IMR-90 (cell line): ENCODE measurements around the gene TNF. TPM values are rescaled to one million over a fixed set of nuclear protein-coding genes. Genes with fewer than 3 reads are reported as not detected.
A peak's percentile ranks its signal among the peaks of the same experiment; 100 is the strongest.

Experiments used
- ATAC-seq: fragments of 200-7000 bp; cut with Tn5 transposase; 2 replicates; pipeline ENCODE4 v1.9.1; 2020; ENCODE audit warnings: low read depth, mild to moderate bottlenecking, moderate library complexity
- BruUV-seq: library from RNA; stranded (reverse); fragments of 400-500 nt; replicated peaks from 2 replicates; lab custom pipeline; 2021; lab: Mats Ljungman, UMichigan
- CTCF ChIA-PET: fragments of 300-600 bp; formaldehyde crosslinking; extraction: SDS; loops from one replicate; lab custom pipeline; 2021; ENCODE audit warnings: antibody characterized with exemption; lab: Yijun Ruan, JAX
- POLR2A ChIA-PET: fragments of 300-600 bp; sonication (Branson Sonifier 250); formaldehyde crosslinking; loops from one replicate; lab custom pipeline; 2022; ENCODE audit warnings: antibody characterized with exemption; ENCODE audit not compliant: unreplicated experiment; lab: Charles Lee
- DNase-seq: peaks from one replicate; pipeline ENCODE4 v3.0.0; 2013
- H2AFZ ChIP-seq: replicated peaks from 2 replicates; pipeline ENCODE3; 2013; ENCODE audit warnings: low read length, mild to moderate bottlenecking; ENCODE audit not compliant: poor library complexity
- H2AK5ac ChIP-seq: 2 replicates; pipeline ENCODE4 v1.6.1; 2013; ENCODE audit warnings: low read depth, low read length, inconsistent platforms
- H2AK9ac ChIP-seq: replicated peaks from 2 replicates; pipeline ENCODE3; 2013; ENCODE audit warnings: mild to moderate bottlenecking, low read depth, low read length, moderate library complexity; ENCODE audit not compliant: poor library complexity
- H2BK120ac ChIP-seq: 2 replicates; pipeline ENCODE4 v1.6.1; 2013; ENCODE audit warnings: low read depth, low read length, inconsistent platforms
- H2BK15ac ChIP-seq: 3 replicates; pipeline ENCODE4 v1.6.1; 2013; ENCODE audit warnings: low read depth, low read length, inconsistent platforms
- H2BK20ac ChIP-seq: 2 replicates; pipeline ENCODE4 v1.6.1; 2013; ENCODE audit warnings: low read depth, mild to moderate bottlenecking, inconsistent platforms, low read length, moderate library complexity
- H2BK5ac ChIP-seq: 2 replicates; pipeline ENCODE4 v1.6.1; 2013; ENCODE audit warnings: mild to moderate bottlenecking, low read depth, low read length, inconsistent platforms; ENCODE audit not compliant: poor library complexity, severe bottlenecking
- H3K14ac ChIP-seq: replicated peaks from 2 replicates; pipeline ENCODE4 v1.6.1; 2013; ENCODE audit warnings: low read depth, low read length, inconsistent platforms
- H3K18ac ChIP-seq: 2 replicates; pipeline ENCODE4 v1.6.1; 2013; ENCODE audit warnings: low read depth, low read length, control low read depth
- H3K23ac ChIP-seq: 2 replicates; pipeline ENCODE4 v1.6.1; 2013; ENCODE audit warnings: low read depth, low read length, inconsistent platforms
- H3K27ac ChIP-seq: 2 replicates; pipeline ENCODE4 v1.5.1; 2013; ENCODE audit warnings: mild to moderate bottlenecking, control low read depth, low read length; ENCODE audit not compliant: insufficient read depth
- H3K27me3 ChIP-seq: 2 replicates; pipeline ENCODE4 v1.6.1; 2013; ENCODE audit warnings: low read length; ENCODE audit not compliant: control insufficient read depth, insufficient read depth
- H3K36me3 ChIP-seq: 2 replicates; pipeline ENCODE4 v1.6.1; 2013; ENCODE audit warnings: low read length, mixed read lengths; ENCODE audit not compliant: control insufficient read depth, insufficient read depth
- H3K4ac ChIP-seq: 2 replicates; pipeline ENCODE4 v1.6.1; 2013; ENCODE audit warnings: low read depth, low read length, inconsistent platforms
- H3K4me1 ChIP-seq: 2 replicates; pipeline ENCODE4 v1.6.1; 2013; ENCODE audit warnings: low read length, mixed read lengths; ENCODE audit not compliant: control insufficient read depth, insufficient read depth
- H3K4me2 ChIP-seq: 2 replicates; pipeline ENCODE4 v1.6.1; 2013; ENCODE audit warnings: low read depth, mild to moderate bottlenecking, control low read depth, low read length, moderate library complexity
- H3K4me3 ChIP-seq: 2 replicates; pipeline ENCODE4 v1.5.1; 2013; ENCODE audit warnings: low read depth, mild to moderate bottlenecking, control low read depth, low read length, moderate library complexity; ENCODE audit not compliant: insufficient read depth
- H3K56ac ChIP-seq: 2 replicates; pipeline ENCODE4 v1.6.1; 2013; ENCODE audit warnings: low read length, inconsistent platforms; ENCODE audit not compliant: insufficient read depth; ENCODE audit errors: extremely low read depth
- H3K79me1 ChIP-seq, 2 experiments: 2 replicates each; pipeline ENCODE4 v1.6.1; 2013; ENCODE audit warnings: low read length in 2 of 2, inconsistent platforms in 1 of 2, low read depth in 1 of 2
- H3K9ac ChIP-seq: 2 replicates; pipeline ENCODE4 v1.6.1; 2013; ENCODE audit warnings: low read depth, low read length, control low read depth
- H3K9me1 ChIP-seq: 2 replicates; pipeline ENCODE4 v1.6.1; 2013; ENCODE audit warnings: low read length, inconsistent platforms; ENCODE audit not compliant: insufficient read depth
- H3K9me3 ChIP-seq: 2 replicates; pipeline ENCODE4 v1.6.1; 2013; ENCODE audit warnings: low read length; ENCODE audit not compliant: control insufficient read depth, insufficient read depth
- H4K20me1 ChIP-seq: 2 replicates; pipeline ENCODE4 v1.6.1; 2013; ENCODE audit warnings: low read length, inconsistent platforms; ENCODE audit not compliant: insufficient read depth
- H4K5ac ChIP-seq: 2 replicates; pipeline ENCODE4 v1.6.1; 2013; ENCODE audit warnings: mild to moderate bottlenecking, low read depth, low read length, control low read depth
- H4K8ac ChIP-seq, 2 experiments: 2 replicates each; pipeline ENCODE4 v1.6.1; 2013; ENCODE audit warnings: low read depth in 2 of 2, low read length in 2 of 2, control low read depth in 1 of 2, inconsistent platforms in 1 of 2
- H4K91ac ChIP-seq: 2 replicates; pipeline ENCODE4 v1.6.1; 2013; ENCODE audit warnings: low read depth, low read length, inconsistent platforms; ENCODE audit not compliant: insufficient read depth
- BHLHE40 ChIP-seq: fragments of 150-350 bp; IDR thresholded peaks from 2 replicates; pipeline ENCODE4 v1.6.1; 2016; ENCODE audit warnings: mild to moderate bottlenecking, low read depth, low read length
- CEBPB ChIP-seq: IDR thresholded peaks from 2 replicates; pipeline ENCODE4 v1.6.1; 2012; ENCODE audit warnings: low read depth, low read length, improper control_type of control experiment
- CHD1 ChIP-seq: IDR thresholded peaks from 2 replicates; pipeline ENCODE4 v1.6.1; 2012; ENCODE audit warnings: low read depth, low read length, improper control_type of control experiment
- ELK1 ChIP-seq: fragments of 150-350 bp; IDR thresholded peaks from 2 replicates; pipeline ENCODE4 v1.6.1; 2016; ENCODE audit warnings: low read depth, mild to moderate bottlenecking, low read length, moderate library complexity, borderline replicate concordance
- MAFK ChIP-seq: IDR thresholded peaks from 2 replicates; pipeline ENCODE4 v1.6.1; 2012; ENCODE audit warnings: low read depth, low read length, improper control_type of control experiment
- MXI1 ChIP-seq: IDR thresholded peaks from 2 replicates; pipeline ENCODE4 v1.6.1; 2012; ENCODE audit warnings: low read depth, mild to moderate bottlenecking, low read length, moderate library complexity, borderline replicate concordance
- POLR2A ChIP-seq: IDR thresholded peaks from 2 replicates; pipeline ENCODE4 v1.6.1; 2012; ENCODE audit warnings: mild to moderate bottlenecking, low read depth, low read length
- RCOR1 ChIP-seq: IDR thresholded peaks from 2 replicates; pipeline ENCODE4 v1.6.1; 2012; ENCODE audit warnings: mild to moderate bottlenecking, low read length, improper control_type of control experiment; ENCODE audit not compliant: insufficient replicate concordance
- RFX5 ChIP-seq: IDR thresholded peaks from 2 replicates; pipeline ENCODE4 v1.8.0; 2012; ENCODE audit warnings: low read depth, mild to moderate bottlenecking, low read length, moderate library complexity
- WGBS, 2 experiments: methylation state at CpG; one replicate each; pipeline versions ENCODE4 v1.1.5 to v1.1.7; 2013; ENCODE audit warnings: missing lambda C conversion rate in 2 of 2; ENCODE audit not compliant: insufficient read length in 1 of 2; ENCODE audit errors: extremely low coverage in 2 of 2; 5-methylcytosine and 5-hydroxymethylcytosine counted together
- dilution Hi-C: fragments of 300-500 bp; cut with HindIII; formaldehyde crosslinking; loops from one replicate; pipeline ENCODE4 v1.14.3; 2018; ENCODE audit warnings: low sequenced_read_pairs; ENCODE audit not compliant: unreplicated experiment
- in situ Hi-C: fragments of 300-500 bp; cut with MboI; formaldehyde crosslinking; loops from 3 replicates; pipeline ENCODE4 v1.14.3; 2019; ENCODE audit warnings: low sequenced_read_pairs, inconsistent platforms, mixed read lengths
- intact Hi-C: fragments of 100-400 bp; cut with micrococcal nuclease; formaldehyde crosslinking; loops from 2 replicates; pipeline ENCODE4 v1.10.0; 2022
- polyA plus RNA-seq, 3 experiments: library from polyadenylated mRNA; depleted of rRNA; stranded (reverse); fragments of >200 nt; gene quantifications; 2 replicates each; pipeline ENCODE4 v1.2.3, GENCODE V29; 2012; ENCODE audit warnings: low replicate concordance in 1 of 3
- total RNA-seq: library from RNA; depleted of rRNA; stranded (reverse); fragments of >200 nt; gene quantifications from 2 replicates; pipeline ENCODE4 v1.2.3, GENCODE V29; 2012

TNF gene
- total and polyA plus RNA-seq, 2 of the 4 experiments (the other 2 are of a cell fraction): not detected

GRCh38 chr6:31619805-31620585, 44.6 kb downstream of the TNF start:
- Histone ChIP-seq H4K20me1 (peaks cover 36% of the 10 kb centered on the region), H3K4me3 (peak overlapping the region; percentile 64), H3K79me1 (peaks cover 0 to 30% of the 10 kb centered on the region in 2 experiments; a peak in 3 of 4 replicates), H2AFZ (peak overlapping the region; percentile 99), H3K36me3 (peaks cover 21% of the 10 kb centered on the region), H3K9ac (peak overlapping the region; percentile 70), H4K91ac (peak overlapping the region; percentile 78), H2BK15ac (peak overlapping the region; percentile 71; the same call in 1 of the 3 replicates), H3K27me3 (no peaks in the 10 kb centered on the region), H4K5ac (peak overlapping the region; percentile 50), H3K27ac (peak overlapping the region; percentile 92), H3K4me2 (peak overlapping the region; percentile 71), H2BK5ac (peak overlapping the region; percentile 92), H2AK5ac (no peak overlapping the region), H3K14ac (peak overlapping the region; percentile 71), H3K9me3 (no peaks in the 10 kb centered on the region), H3K18ac (peak overlapping the region; percentile 47), H2BK20ac (no peak overlapping the region), H3K4me1 (no peaks in the 10 kb centered on the region), H3K9me1 (peaks cover 6% of the 10 kb centered on the region), H4K8ac (peak overlapping the region; percentile 44 to 88), H3K23ac (peak overlapping the region; percentile 23; the same call in 1 of the 2 replicates), H3K56ac (peak overlapping the region; percentile 75), H3K4ac (peak overlapping the region; percentile 82), H2BK120ac (peak overlapping the region; percentile 82; the same call in 1 of the 2 replicates), H2AK9ac (peak overlapping the region; percentile 90)
- CTCF ChIA-PET: no interaction called here
- dilution Hi-C loops: no loop called here
- TF ChIP-seq MAFK: peak; percentile 61
- TF ChIP-seq RCOR1: no peak
- TF ChIP-seq MXI1: peak; percentile 69; the same call in 1 of the 2 replicates
- no peak for TF ChIP-seq ELK1
- peak; percentile 31; the same call in 1 of the 2 replicates for TF ChIP-seq BHLHE40
- peak; percentile 76 for TF ChIP-seq CEBPB
- 0 out of 2 replicates have a peak, but pooled peaks have one; percentile 15 for TF ChIP-seq RFX5
- TF ChIP-seq POLR2A: peak; percentile 84; the same call in 1 of the 2 replicates
- TF ChIP-seq CHD1: 0 out of 2 replicates have a peak, but pooled peaks have one; percentile 1
- in situ Hi-C loops: no loop called here
- BruUV-seq: no TSS peak
- POLR2A ChIA-PET: no interaction called here
- peak; percentile 87 for ATAC-seq
- intact Hi-C loops: loop anchor here (1.0 kb wide), 1 partner anchor 32 kb away; the partner anchor contains the start of gene BAG6
- WGBS, 2 experiments: 0% methylated on average over 32 of the region's 50 CpGs; no CpG with 5 or more reads in 1 of the 2 experiments
- DNase-seq: peak; percentile 98
